Upper lobe of left lung (tissue), 6 donors: ENCODE measurements around the gene PDZD2. TPM values are rescaled to one million over a fixed set of nuclear protein-coding genes. Genes with fewer than 3 reads are reported as not detected.
"Not testable (repeated sequence)": the region's sequence is repeated elsewhere in the genome, so short reads cannot be mapped to it uniquely, and the experiment has no call there.

Experiments used
- ATAC-seq, 2 donors: fragments of 200-7000 bp; cut with Tn5 transposase; one replicate each; pipeline ENCODE4 v1.9.1; 2022; ENCODE audit warnings: mild to moderate bottlenecking in 2 of 2, moderate library complexity in 2 of 2; ENCODE audit not compliant: low FRiP score in 2 of 2
- DNase-seq, 2 donors: peaks; one replicate each; pipeline ENCODE4 v3.0.0-alpha.2; 2019 to 2020
- H3K27ac ChIP-seq, 4 donors: fragments of 200-600 bp; sonication (generic); one replicate each; pipeline ENCODE4 v1.5.1; 2016 to 2019
- H3K27me3 ChIP-seq, 4 donors: fragments of 200-600 bp; sonication (generic); one replicate each; pipeline ENCODE4 v1.5.1; 2017 to 2019
- H3K36me3 ChIP-seq, 4 donors: fragments of 200-600 bp; sonication (generic); one replicate each; pipeline ENCODE4 v1.5.1; 2016 to 2019
- H3K4me1 ChIP-seq, 4 donors: fragments of 200-600 bp; sonication (generic); one replicate each; pipeline ENCODE4 v1.5.1; 2018 to 2019
- H3K4me3 ChIP-seq, 4 donors: fragments of 200-600 bp; sonication (generic); one replicate each; pipeline ENCODE4 v1.5.1; 2017 to 2019; ENCODE audit warnings: mild to moderate bottlenecking in 2 of 4, moderate library complexity in 1 of 4
- H3K9me3 ChIP-seq, 4 donors: fragments of 200-600 bp; sonication (generic); one replicate each; pipeline ENCODE4 v1.5.1; 2018 to 2019
- EP300 ChIP-seq, 4 donors: sonication (generic); formaldehyde crosslinking; IDR thresholded peaks; one replicate each; pipeline ENCODE4 v1.5.1; 2017; ENCODE audit warnings: antibody characterized with exemption in 4 of 4, control low read depth in 2 of 4
- POLR2A ChIP-seq, 4 donors: fragments of 450-650 bp; IDR thresholded peaks; one replicate each; pipeline ENCODE4 v1.5.1; 2016 to 2017; ENCODE audit warnings: antibody characterized with exemption in 4 of 4, mild to moderate bottlenecking in 2 of 4
- POLR2AphosphoS5 ChIP-seq, 2 donors: sonication (generic); formaldehyde crosslinking; IDR thresholded peaks; one replicate each; pipeline ENCODE4 v1.5.1; 2017; ENCODE audit warnings: antibody characterized with exemption in 2 of 2
- WGBS, 2 donors: methylation state at CpG; one replicate each; pipeline ENCODE4 v1.1.5; 2017 to 2018; 5-methylcytosine and 5-hydroxymethylcytosine counted together
- total RNA-seq, 6 donors: library from RNA; depleted of rRNA in 4 of 6; stranded (reverse); fragments of >200 nt in 4 of 6; gene quantifications; one replicate each; pipeline versions ENCODE4 v1.1.0 to v1.2.1, GENCODE V29; 2016 to 2021
- TF ChIP-seq, protein P1 (sequence below), 6 experiments: fragments of 450-650 bp in 4 of 6; fragments of 200-600 bp in 2 of 6; sonication (generic) in 2 of 6; IDR thresholded peaks; one replicate each; pipeline ENCODE4 v1.5.1; 2016 to 2019; ENCODE audit warnings: antibody characterized with exemption in 6 of 6
- donor health status: DM: no; HTN: no; CAD: no; lungs with moderate emphysema.
- donor health status: DM: no; HTN: yes; CAD: no; lungs with severe emphysema.

Gene PDZD2
- total RNA-seq, 6 donors from 2014 or later = 53.4 to 73.6 (median 68.4) TPM

DNA sequence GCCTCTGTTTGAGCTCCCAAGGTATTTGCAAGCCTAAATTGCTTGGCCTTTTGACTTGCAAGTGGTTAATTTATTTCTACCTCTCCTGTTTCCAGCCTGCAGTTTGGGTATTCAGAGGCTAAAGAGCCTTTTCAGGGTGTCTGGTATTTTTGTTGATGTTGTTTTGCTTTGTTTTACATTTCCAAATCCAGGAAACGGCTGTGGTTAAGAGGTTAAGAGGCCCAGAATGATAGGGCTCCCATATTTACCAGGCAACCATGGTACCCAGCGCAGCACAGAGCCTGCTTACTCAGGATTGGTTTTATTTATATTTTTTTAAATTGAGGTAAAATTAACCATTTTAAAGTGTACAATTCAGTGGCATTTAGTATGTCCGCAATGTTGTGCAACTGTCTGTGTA is 92.1 kb downstream of the PDZD2 start:
- 70 to 75% methylated on average over 3 of the region's 3 CpGs for WGBS, 2 donors
- no peaks in the 10 kb centered on the region for H3K36me3 ChIP-seq
- H3K4me1 ChIP-seq = no peaks in the 10 kb centered on the region
- H3K4me3 ChIP-seq = no peak overlapping the region
- H3K9me3 ChIP-seq = no peaks in the 10 kb centered on the region
- no peak for DNase-seq
- TF ChIP-seq POLR2A (IDR thresholded peaks at IDR 0.05) (no peak), POLR2AphosphoS5 (IDR thresholded peaks at IDR 0.05) (no peak), EP300 (IDR thresholded peaks at IDR 0.05) (no peak)
- TF ChIP-seq, protein P1, sequence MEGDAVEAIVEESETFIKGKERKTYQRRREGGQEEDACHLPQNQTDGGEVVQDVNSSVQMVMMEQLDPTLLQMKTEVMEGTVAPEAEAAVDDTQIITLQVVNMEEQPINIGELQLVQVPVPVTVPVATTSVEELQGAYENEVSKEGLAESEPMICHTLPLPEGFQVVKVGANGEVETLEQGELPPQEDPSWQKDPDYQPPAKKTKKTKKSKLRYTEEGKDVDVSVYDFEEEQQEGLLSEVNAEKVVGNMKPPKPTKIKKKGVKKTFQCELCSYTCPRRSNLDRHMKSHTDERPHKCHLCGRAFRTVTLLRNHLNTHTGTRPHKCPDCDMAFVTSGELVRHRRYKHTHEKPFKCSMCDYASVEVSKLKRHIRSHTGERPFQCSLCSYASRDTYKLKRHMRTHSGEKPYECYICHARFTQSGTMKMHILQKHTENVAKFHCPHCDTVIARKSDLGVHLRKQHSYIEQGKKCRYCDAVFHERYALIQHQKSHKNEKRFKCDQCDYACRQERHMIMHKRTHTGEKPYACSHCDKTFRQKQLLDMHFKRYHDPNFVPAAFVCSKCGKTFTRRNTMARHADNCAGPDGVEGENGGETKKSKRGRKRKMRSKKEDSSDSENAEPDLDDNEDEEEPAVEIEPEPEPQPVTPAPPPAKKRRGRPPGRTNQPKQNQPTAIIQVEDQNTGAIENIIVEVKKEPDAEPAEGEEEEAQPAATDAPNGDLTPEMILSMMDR (IDR thresholded peaks at IDR 0.05) = no peak
- no peak for ATAC-seq
- no peaks in the 10 kb centered on the region for H3K27me3 ChIP-seq
- no peak overlapping the region for H3K27ac ChIP-seq

DNA sequence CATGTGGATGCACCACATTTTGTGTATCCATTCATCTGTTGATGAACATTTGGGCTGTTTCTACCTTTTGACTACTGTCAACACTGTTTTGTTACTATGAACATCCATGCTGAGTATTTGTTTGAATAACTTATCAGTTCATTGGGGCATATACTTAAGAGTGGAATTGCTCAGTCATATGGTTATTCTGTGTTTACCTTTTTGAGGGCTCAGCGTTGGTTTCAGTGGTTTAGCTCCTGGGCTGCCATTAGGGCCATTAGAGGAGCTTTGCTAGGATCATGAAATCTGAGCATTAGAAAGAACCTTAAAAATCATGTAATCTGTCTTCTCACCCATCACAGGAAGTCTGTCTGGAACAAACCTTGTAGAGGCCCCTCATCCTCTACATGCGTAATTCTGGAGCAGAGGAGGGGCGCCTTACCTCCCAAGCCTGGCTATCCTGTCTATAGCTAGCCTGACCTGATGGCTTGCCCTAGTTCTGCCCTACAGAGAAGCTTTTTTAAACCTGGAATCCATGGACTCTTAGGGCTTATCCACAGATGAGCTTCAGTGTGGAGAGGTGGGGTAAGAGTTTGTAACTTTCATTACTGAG is 92.9 kb downstream of the PDZD2 start:
- Histone ChIP-seq H3K9me3 (no peaks in the 10 kb centered on the region), H3K27me3 (no peaks in the 10 kb centered on the region), H3K36me3 (no peaks in the 10 kb centered on the region), H3K27ac (no peak overlapping the region), H3K4me3 (no peak overlapping the region), H3K4me1 (no peaks in the 10 kb centered on the region)
- no peak for ATAC-seq
- no peak for TF ChIP-seq POLR2AphosphoS5 (IDR thresholded peaks at IDR 0.05)
- TF ChIP-seq, protein P1 (IDR thresholded peaks at IDR 0.05) = no peak
- TF ChIP-seq POLR2A (IDR thresholded peaks at IDR 0.05) = no peak
- TF ChIP-seq EP300 (IDR thresholded peaks at IDR 0.05) = no peak
- no peak for DNase-seq
- WGBS, 2 donors = 71 to 86% methylated on average over 3 of the region's 3 CpGs

DNA sequence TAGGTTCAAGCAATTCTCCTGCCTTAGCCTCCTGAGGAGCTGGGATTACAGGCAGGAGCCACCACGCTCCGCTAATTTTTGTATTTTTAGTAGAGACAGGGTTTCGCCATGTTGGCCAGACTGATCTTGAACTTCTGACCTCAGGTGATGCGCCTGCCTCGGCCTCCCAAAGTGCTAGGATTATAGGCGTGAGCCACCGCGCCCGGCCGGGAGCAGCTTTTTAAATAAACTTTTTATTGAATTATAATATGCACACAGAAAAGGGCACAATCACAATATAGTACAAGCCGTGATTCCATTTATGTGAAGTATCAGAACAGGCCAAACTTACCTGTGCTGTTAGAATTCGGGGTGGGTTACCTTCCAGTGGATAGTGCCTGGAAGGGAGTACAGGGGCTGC is 93.9 kb downstream of the PDZD2 start:
- not testable (repeated sequence) for H3K36me3 ChIP-seq, H3K4me1 ChIP-seq, H3K27me3 ChIP-seq, H3K4me3 ChIP-seq, H3K9me3 ChIP-seq, H3K27ac ChIP-seq, ATAC-seq
- peak in 1 of 2 donors; percentile 65 for DNase-seq
- WGBS, 2 donors = 96 to 100% methylated on average over 12 of the region's 12 CpGs

DNA sequence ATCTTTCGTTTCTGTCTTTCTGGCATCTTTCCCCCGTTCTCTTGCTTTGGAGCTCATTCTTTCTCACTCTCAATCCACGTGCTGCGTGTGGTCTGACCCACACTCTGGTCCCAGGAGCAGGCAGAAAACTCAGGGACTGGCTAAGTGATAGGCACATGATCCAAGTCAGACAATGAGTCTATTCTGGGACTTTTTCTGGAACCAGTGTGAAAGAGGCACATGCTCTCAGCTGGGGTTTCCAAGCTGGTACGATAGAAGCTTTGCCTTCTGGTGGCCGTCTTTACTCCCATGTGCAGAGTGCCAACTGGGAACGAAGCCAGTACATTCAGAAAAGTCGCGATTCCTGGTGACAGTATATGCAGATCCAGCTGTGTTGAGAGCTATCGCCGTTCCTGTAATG is 94.4 kb downstream of the PDZD2 start:
- no peak overlapping the region for H3K27ac ChIP-seq
- H3K4me3 ChIP-seq = no peak overlapping the region
- H3K4me1 ChIP-seq = no peaks in the 10 kb centered on the region
- TF ChIP-seq, protein P1 (IDR thresholded peaks at IDR 0.05) = no peak
- ATAC-seq = no peak
- no peaks in the 10 kb centered on the region for H3K36me3 ChIP-seq
- DNase-seq = no peak
- 72 to 76% methylated on average over 11 of the region's 11 CpGs for WGBS, 2 donors
- H3K9me3 ChIP-seq = no peaks in the 10 kb centered on the region
- no peaks in the 10 kb centered on the region for H3K27me3 ChIP-seq

DNA sequence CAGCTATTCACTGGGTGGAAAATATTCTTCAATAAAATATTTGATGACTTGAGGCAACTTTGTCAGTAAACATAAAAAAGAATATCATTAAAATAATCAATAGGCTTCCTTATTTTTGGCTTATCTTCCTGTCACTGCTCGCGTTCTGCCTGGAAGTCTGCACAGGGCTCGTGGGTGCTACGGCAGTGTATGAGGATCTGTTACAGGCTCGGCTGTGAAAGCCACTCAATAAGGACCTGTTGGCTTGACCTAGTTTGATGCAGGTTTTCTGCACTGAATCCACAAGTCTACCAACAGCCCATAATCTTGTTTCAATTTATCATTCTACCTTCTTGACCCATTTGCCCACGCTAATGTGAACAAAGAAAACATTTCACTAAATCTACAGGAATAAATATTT is 97.2 kb downstream of the PDZD2 start:
- TF ChIP-seq, protein P1 (IDR thresholded peaks at IDR 0.05) = no peak
- TF ChIP-seq POLR2A (IDR thresholded peaks at IDR 0.05) (no peak), POLR2AphosphoS5 (IDR thresholded peaks at IDR 0.05) (no peak), EP300 (IDR thresholded peaks at IDR 0.05) (no peak)
- 75 to 92% methylated on average over 6 of the region's 6 CpGs for WGBS, 2 donors
- no peaks in the 10 kb centered on the region for H3K27me3 ChIP-seq
- ATAC-seq (no peak), DNase-seq (no peak)
- no peak overlapping the region for H3K27ac ChIP-seq
- no peak overlapping the region for H3K4me3 ChIP-seq
- H3K9me3 ChIP-seq = no peaks in the 10 kb centered on the region
- no peaks in the 10 kb centered on the region for H3K36me3 ChIP-seq
- no peaks in the 10 kb centered on the region for H3K4me1 ChIP-seq
